ENCODE measurements around the gene TPH2.

The TPH2 gene

DNA sequence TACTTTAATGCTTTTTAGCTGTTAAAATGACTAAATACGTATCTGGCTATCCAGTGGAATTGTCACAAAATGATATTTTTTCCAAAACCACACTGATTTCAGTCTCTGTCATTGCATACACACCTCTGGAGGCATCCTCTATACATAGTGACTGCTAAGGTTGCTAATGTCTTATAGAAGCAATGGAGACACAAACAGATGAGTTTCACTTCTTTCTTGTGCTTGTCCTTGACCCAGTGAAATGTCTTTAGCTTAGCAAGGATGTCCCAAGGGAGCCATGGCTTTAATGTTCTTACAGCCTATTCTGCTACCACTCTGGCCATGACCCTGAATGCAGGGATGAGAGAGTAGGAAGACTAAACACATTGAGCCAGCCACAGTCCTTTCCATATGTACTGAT is 90.3 kb downstream of the TPH2 start:
- Histone ChIP-seq H3K4me1 (ENCODE audit: insufficient read depth, insufficient read length) (no peaks in the 10 kb centered on the region), H3K9me3 (ENCODE audit: insufficient read depth, low read length) (no peaks in the 10 kb centered on the region), H3K36me3 (ENCODE audit: insufficient read depth, insufficient read length, low read length) (no peaks in the 10 kb centered on the region), H3K9ac (ENCODE audit: insufficient read length, low read depth) (no peak overlapping the region), H3K27me3 (ENCODE audit: insufficient read depth, insufficient read length) (no peaks in the 10 kb centered on the region), H3K4me3 (ENCODE audit: insufficient read length, low read depth) (no peak overlapping the region)
- no peak for DNase-seq (ENCODE audit: low read depth, low spot score)
- TF ChIP-seq SUZ12 (IDR thresholded peaks at IDR 0.05; ENCODE audit: extremely low read depth, insufficient read depth, insufficient read length) = no peak
- no peak for TF ChIP-seq ZNF274 (IDR thresholded peaks at IDR 0.05; ENCODE audit: low read depth, low read length)
- no peak for TF ChIP-seq YY1 (IDR thresholded peaks at IDR 0.05; ENCODE audit: insufficient read depth, insufficient read length)

DNA sequence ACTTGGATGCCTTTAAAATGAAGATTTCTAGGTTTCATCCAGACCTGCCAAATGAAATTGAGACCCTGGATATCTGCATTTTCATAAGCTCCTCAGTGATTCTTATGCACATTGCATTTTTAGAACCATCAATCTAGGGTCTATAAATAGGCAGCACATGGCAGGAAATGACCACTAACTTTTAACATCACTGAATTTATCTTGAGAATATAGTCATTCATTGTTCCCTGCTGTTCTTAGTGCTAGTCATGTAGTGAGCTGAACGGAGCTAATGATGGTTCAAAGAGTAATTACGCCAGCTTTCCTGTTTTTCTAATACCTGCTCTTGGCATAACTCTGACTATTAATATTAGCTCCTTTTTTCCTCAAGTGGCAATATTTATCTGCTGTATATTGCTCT is 91.6 kb downstream of the TPH2 start:
- no peaks in the 10 kb centered on the region for H3K4me1 ChIP-seq (ENCODE audit: insufficient read depth, insufficient read length)
- no peaks in the 10 kb centered on the region for H3K36me3 ChIP-seq (ENCODE audit: insufficient read depth, insufficient read length, low read length)
- no peak overlapping the region for H3K4me3 ChIP-seq (ENCODE audit: insufficient read length, low read depth)
- no peaks in the 10 kb centered on the region for H3K27me3 ChIP-seq (ENCODE audit: insufficient read depth, insufficient read length)
- TF ChIP-seq SUZ12 (IDR thresholded peaks at IDR 0.05; ENCODE audit: extremely low read depth, insufficient read depth, insufficient read length) = no peak
- TF ChIP-seq YY1 (IDR thresholded peaks at IDR 0.05; ENCODE audit: insufficient read depth, insufficient read length) = no peak
- no peak for TF ChIP-seq ZNF274 (IDR thresholded peaks at IDR 0.05; ENCODE audit: low read depth, low read length)
- no peaks in the 10 kb centered on the region for H3K9me3 ChIP-seq (ENCODE audit: insufficient read depth, low read length)
- DNase-seq (ENCODE audit: low read depth, low spot score) = no peak
- H3K9ac ChIP-seq (ENCODE audit: insufficient read length, low read depth) = no peak overlapping the region

DNA sequence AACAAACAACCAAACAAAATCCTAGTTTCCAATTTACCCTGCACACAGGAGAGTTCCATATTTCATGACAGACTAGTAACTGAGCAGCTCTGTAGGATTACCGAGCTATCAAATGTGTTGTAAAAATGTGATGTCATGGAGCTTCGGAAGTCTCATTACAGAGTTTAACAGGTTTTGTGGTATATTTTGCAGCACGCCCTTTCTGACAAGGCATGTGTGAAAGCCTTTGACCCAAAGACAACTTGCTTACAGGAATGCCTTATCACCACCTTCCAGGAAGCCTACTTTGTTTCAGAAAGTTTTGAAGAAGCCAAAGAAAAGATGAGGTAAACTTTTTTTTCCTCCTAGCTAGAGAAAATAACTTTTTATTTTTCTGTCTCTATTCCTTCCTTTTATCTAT is 92.4 kb downstream of the TPH2 start:
- H3K27me3 ChIP-seq (ENCODE audit: insufficient read depth, insufficient read length) = no peaks in the 10 kb centered on the region
- no peak for DNase-seq (ENCODE audit: low read depth, low spot score)
- no peaks in the 10 kb centered on the region for H3K9me3 ChIP-seq (ENCODE audit: insufficient read depth, low read length)
- H3K9ac ChIP-seq (ENCODE audit: insufficient read length, low read depth) = no peak overlapping the region
- peaks cover 2% of the 10 kb centered on the region for H3K4me1 ChIP-seq (ENCODE audit: insufficient read depth, insufficient read length)
- H3K36me3 ChIP-seq (ENCODE audit: insufficient read depth, insufficient read length, low read length) = no peaks in the 10 kb centered on the region
- TF ChIP-seq ZNF274 (IDR thresholded peaks at IDR 0.05; ENCODE audit: low read depth, low read length) (no peak), YY1 (IDR thresholded peaks at IDR 0.05; ENCODE audit: insufficient read depth, insufficient read length) (no peak), SUZ12 (IDR thresholded peaks at IDR 0.05; ENCODE audit: extremely low read depth, insufficient read depth, insufficient read length) (no peak)
- H3K4me3 ChIP-seq (ENCODE audit: insufficient read length, low read depth) = no peak overlapping the region

DNA sequence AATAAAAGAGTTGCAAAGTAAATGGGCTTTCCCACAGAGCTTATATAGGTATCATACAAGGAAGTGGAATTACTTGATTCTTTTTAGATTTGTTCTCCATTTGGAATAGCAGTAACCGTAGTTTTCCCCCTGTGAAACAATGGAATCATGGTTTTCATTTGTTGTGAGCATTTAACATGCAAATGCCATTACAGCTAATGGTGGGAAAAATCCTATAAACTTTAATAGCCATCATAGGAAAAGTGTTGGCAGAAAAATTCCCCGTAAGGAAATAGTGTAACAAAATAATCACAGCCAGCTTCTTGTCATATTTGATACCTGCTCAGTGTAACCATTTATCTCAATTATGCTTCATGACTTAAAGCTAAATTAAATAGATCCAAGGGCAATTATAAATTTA is 95.3 kb downstream of the TPH2 start:
- H3K27me3 ChIP-seq (ENCODE audit: insufficient read depth, insufficient read length) = no peaks in the 10 kb centered on the region
- no peak for DNase-seq (ENCODE audit: low read depth, low spot score)
- no peak overlapping the region for H3K4me3 ChIP-seq (ENCODE audit: insufficient read length, low read depth)
- no peak overlapping the region for H3K9ac ChIP-seq (ENCODE audit: insufficient read length, low read depth)
- no peaks in the 10 kb centered on the region for H3K36me3 ChIP-seq (ENCODE audit: insufficient read depth, insufficient read length, low read length)
- peaks cover 2% of the 10 kb centered on the region for H3K4me1 ChIP-seq (ENCODE audit: insufficient read depth, insufficient read length)
- TF ChIP-seq SUZ12 (IDR thresholded peaks at IDR 0.05; ENCODE audit: extremely low read depth, insufficient read depth, insufficient read length) (no peak), ZNF274 (IDR thresholded peaks at IDR 0.05; ENCODE audit: low read depth, low read length) (no peak), YY1 (IDR thresholded peaks at IDR 0.05; ENCODE audit: insufficient read depth, insufficient read length) (no peak)
- peaks cover 3% of the 10 kb centered on the region; the same call in 1 of the 2 replicates for H3K9me3 ChIP-seq (ENCODE audit: insufficient read depth, low read length)

DNA sequence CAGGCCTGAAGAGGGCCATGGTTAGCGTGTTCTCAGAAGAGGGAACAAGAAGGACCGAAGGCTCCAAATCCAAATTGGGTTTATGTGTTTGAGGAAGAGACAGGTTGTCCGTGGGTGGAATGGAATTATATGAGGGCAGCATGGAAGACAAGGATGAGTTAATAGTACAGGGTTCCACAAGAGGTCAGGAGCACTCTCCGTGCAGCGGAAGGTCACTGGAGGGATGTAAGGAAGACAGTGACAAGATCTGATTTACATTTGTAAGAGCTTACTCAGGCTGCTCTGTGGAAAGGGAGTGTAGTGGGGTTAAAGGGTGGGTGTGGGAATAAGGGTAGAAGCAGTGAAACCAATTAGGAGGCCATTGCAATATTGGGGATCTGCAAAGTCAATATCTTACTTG is 97.0 kb downstream of the TPH2 start:
- peaks cover 16% of the 10 kb centered on the region for H3K9me3 ChIP-seq (ENCODE audit: insufficient read depth, low read length)
- TF ChIP-seq YY1 (IDR thresholded peaks at IDR 0.05; ENCODE audit: insufficient read depth, insufficient read length) (no peak), ZNF274 (IDR thresholded peaks at IDR 0.05; ENCODE audit: low read depth, low read length) (no peak), SUZ12 (IDR thresholded peaks at IDR 0.05; ENCODE audit: extremely low read depth, insufficient read depth, insufficient read length) (no peak)

DNA sequence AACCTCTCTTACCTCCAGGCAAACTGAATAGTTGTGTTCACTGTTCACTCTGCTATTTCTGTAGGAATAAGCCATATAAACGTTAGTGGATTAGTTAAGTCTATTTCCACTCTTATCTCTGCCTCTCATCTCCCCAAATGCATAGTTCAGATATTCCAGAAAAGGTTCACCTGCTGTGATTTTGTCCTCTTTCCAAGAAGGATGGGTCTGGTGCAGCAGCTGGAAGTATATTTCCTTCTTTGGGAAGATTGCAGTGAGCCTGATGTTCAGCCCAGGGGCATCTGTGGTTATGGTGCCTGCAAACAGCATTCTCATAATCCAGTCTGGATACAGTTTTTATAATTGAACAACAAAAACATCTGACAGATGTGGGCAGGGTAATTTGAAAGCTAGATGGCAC is 97.7 kb downstream of the TPH2 start:
- Histone ChIP-seq H3K27me3 (ENCODE audit: insufficient read depth, insufficient read length) (no peaks in the 10 kb centered on the region), H3K36me3 (ENCODE audit: insufficient read depth, insufficient read length, low read length) (no peaks in the 10 kb centered on the region), H3K4me1 (ENCODE audit: insufficient read depth, insufficient read length) (peaks cover 2% of the 10 kb centered on the region), H3K4me3 (ENCODE audit: insufficient read length, low read depth) (no peak overlapping the region), H3K9ac (ENCODE audit: insufficient read length, low read depth) (no peak overlapping the region), H3K9me3 (ENCODE audit: insufficient read depth, low read length) (peaks cover 16% of the 10 kb centered on the region)
- DNase-seq (ENCODE audit: low read depth, low spot score) = no peak
- TF ChIP-seq YY1 (IDR thresholded peaks at IDR 0.05; ENCODE audit: insufficient read depth, insufficient read length) (no peak), ZNF274 (IDR thresholded peaks at IDR 0.05; ENCODE audit: low read depth, low read length) (no peak), SUZ12 (IDR thresholded peaks at IDR 0.05; ENCODE audit: extremely low read depth, insufficient read depth, insufficient read length) (no peak)

More for the DNA sequence above, 97.0 kb downstream of the TPH2 start:
- no peak for DNase-seq (ENCODE audit: low read depth, low spot score)
- H3K9ac ChIP-seq (ENCODE audit: insufficient read length, low read depth) = no peak overlapping the region
- peaks cover 2% of the 10 kb centered on the region for H3K4me1 ChIP-seq (ENCODE audit: insufficient read depth, insufficient read length)
- no peaks in the 10 kb centered on the region for H3K36me3 ChIP-seq (ENCODE audit: insufficient read depth, insufficient read length, low read length)
- H3K27me3 ChIP-seq (ENCODE audit: insufficient read depth, insufficient read length) = no peaks in the 10 kb centered on the region
- H3K4me3 ChIP-seq (ENCODE audit: insufficient read length, low read depth) = no peak overlapping the region

DNA sequence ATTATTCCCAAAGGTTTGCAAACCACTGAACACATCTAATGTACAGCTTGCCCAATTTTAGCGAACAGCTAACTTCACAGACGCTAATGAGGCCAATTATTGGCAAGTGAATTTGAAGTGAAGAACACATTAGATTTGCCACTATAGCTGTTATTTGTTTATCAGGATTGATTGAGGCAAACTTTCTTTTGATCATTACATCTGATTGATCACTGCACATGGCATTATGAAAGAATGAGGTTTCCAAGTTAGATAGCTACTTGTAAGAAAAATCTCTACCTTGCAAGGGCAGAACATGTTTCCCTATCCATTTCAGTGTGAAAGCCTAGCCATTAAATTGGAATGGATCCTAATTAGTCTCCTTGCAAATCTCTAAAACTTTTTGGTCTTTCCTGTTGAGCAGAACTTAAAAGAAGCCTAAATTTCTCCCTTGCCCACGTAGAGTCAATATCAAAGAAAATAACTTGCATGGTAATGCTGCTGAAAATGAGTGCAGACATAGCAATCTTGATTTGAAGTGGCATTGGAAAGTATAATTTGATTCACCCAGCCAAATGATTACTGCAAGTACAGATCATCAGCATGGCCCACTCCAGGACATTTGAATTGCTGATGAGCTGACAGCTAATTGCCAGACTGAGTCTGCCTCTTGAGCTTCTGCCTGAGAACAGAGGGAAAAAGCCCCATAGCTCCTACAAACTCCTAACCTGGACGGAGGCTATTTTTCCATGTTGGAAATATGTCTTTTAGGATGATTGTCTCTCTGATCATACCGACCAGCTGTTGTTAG is 98.6 kb downstream of the TPH2 start:
- H3K27me3 ChIP-seq (ENCODE audit: insufficient read depth, insufficient read length) = no peaks in the 10 kb centered on the region
- no peak for DNase-seq (ENCODE audit: low read depth, low spot score)
- H3K4me3 ChIP-seq (ENCODE audit: insufficient read length, low read depth) = no peak overlapping the region
- peaks cover 2% of the 10 kb centered on the region for H3K4me1 ChIP-seq (ENCODE audit: insufficient read depth, insufficient read length)
- peaks cover 16% of the 10 kb centered on the region for H3K9me3 ChIP-seq (ENCODE audit: insufficient read depth, low read length)
- no peaks in the 10 kb centered on the region for H3K36me3 ChIP-seq (ENCODE audit: insufficient read depth, insufficient read length, low read length)
- no peak overlapping the region for H3K9ac ChIP-seq (ENCODE audit: insufficient read length, low read depth)
- no peak for TF ChIP-seq YY1 (IDR thresholded peaks at IDR 0.05; ENCODE audit: insufficient read depth, insufficient read length)
- TF ChIP-seq ZNF274 (IDR thresholded peaks at IDR 0.05; ENCODE audit: low read depth, low read length) = no peak
- TF ChIP-seq SUZ12 (IDR thresholded peaks at IDR 0.05; ENCODE audit: extremely low read depth, insufficient read depth, insufficient read length) = no peak
